IPS-15b (cell line): ENCODE data around the gene FCGBP.

Experiments
- H3K27me3 ChIP-seq: one replicate; pipeline ENCODE4 v1.6.1; 2013; ENCODE audit warnings: low read length; ENCODE audit not compliant: control insufficient read depth, insufficient read depth
- H3K36me3 ChIP-seq: one replicate; pipeline ENCODE4 v1.6.1; 2013; ENCODE audit warnings: low read length; ENCODE audit not compliant: control insufficient read depth, insufficient read depth
- H3K4me1 ChIP-seq: one replicate; pipeline ENCODE4 v1.6.1; 2013; ENCODE audit warnings: mild to moderate bottlenecking, low read length; ENCODE audit not compliant: control insufficient read depth, insufficient read depth
- H3K4me3 ChIP-seq: one replicate; pipeline ENCODE4 v1.5.1; 2013; ENCODE audit warnings: low read depth, low read length
- H3K9ac ChIP-seq: one replicate; pipeline ENCODE4 v1.6.1; 2013; ENCODE audit warnings: low read depth, mild to moderate bottlenecking, low read length
- H3K9me3 ChIP-seq: one replicate; pipeline ENCODE4 v1.6.1; 2013; ENCODE audit warnings: mild to moderate bottlenecking, low read length; ENCODE audit not compliant: control insufficient read depth, insufficient read depth

The FCGBP gene

GRCh38 chr19:39927524-39928356 lies 6.7 kb downstream of the FCGBP start:
- H3K4me1 ChIP-seq: no peaks in the 10 kb centered on the region
- H3K9me3 ChIP-seq: no peaks in the 10 kb centered on the region
- H3K4me3 ChIP-seq: no peak overlapping the region
- no peak overlapping the region for H3K9ac ChIP-seq
- H3K36me3 ChIP-seq: no peaks in the 10 kb centered on the region
- no peaks in the 10 kb centered on the region for H3K27me3 ChIP-seq

- H3K4me3 ChIP-seq: no peak overlapping the region
- H3K36me3 ChIP-seq: no peaks in the 10 kb centered on the region
- no peaks in the 10 kb centered on the region for H3K27me3 ChIP-seq
- no peak overlapping the region for H3K9ac ChIP-seq
- H3K4me1 ChIP-seq: no peaks in the 10 kb centered on the region
- H3K9me3 ChIP-seq: no peaks in the 10 kb centered on the region
Measured at GRCh38 chr19:39927076-39927475, 7.4 kb downstream of the FCGBP start.

- Histone ChIP-seq H3K4me1 (no peaks in the 10 kb centered on the region), H3K9me3 (no peaks in the 10 kb centered on the region), H3K36me3 (no peaks in the 10 kb centered on the region), H3K9ac (no peak overlapping the region), H3K4me3 (no peak overlapping the region), H3K27me3 (no peaks in the 10 kb centered on the region)
Measured at GRCh38 chr19:39926170-39926760, 8.2 kb downstream of the FCGBP start.

GRCh38 chr19:39924952-39925351 lies 9.5 kb downstream of the FCGBP start:
- no peaks in the 10 kb centered on the region for H3K9me3 ChIP-seq
- no peaks in the 10 kb centered on the region for H3K27me3 ChIP-seq
- H3K4me3 ChIP-seq: no peak overlapping the region
- no peak overlapping the region for H3K9ac ChIP-seq
- H3K4me1 ChIP-seq: no peaks in the 10 kb centered on the region
- H3K36me3 ChIP-seq: no peaks in the 10 kb centered on the region

DNA sequence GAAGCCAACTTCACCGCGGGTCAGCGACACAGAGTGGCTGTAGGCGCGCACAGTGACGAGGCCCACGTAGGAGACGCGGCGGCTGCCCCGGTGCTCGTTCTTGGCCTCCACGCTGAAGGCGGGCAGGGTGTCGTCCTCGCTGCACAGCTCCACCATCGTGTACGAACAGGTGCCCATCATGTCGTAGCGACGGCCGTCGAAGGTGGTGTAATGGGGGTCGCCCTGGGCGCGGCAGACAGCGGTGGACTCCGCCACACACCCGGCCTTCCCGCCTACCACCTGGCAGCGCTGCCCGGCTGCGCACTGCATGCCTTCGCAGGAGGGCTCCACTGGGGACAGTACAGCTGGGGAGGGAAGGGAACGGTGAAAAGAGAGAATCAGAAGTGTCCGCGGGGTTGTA lies 10.0 kb downstream of the FCGBP start:
- H3K9ac ChIP-seq: no peak overlapping the region
- no peaks in the 10 kb centered on the region for H3K4me1 ChIP-seq
- no peaks in the 10 kb centered on the region for H3K36me3 ChIP-seq
- no peaks in the 10 kb centered on the region for H3K9me3 ChIP-seq
- no peak overlapping the region for H3K4me3 ChIP-seq
- no peaks in the 10 kb centered on the region for H3K27me3 ChIP-seq

- Histone ChIP-seq H3K9me3 (no peaks in the 10 kb centered on the region), H3K4me1 (no peaks in the 10 kb centered on the region), H3K27me3 (no peaks in the 10 kb centered on the region), H3K36me3 (no peaks in the 10 kb centered on the region), H3K4me3 (no peak overlapping the region), H3K9ac (no peak overlapping the region)
Measured at GRCh38 chr19:39923862-39924261, 10.6 kb downstream of the FCGBP start.

DNA sequence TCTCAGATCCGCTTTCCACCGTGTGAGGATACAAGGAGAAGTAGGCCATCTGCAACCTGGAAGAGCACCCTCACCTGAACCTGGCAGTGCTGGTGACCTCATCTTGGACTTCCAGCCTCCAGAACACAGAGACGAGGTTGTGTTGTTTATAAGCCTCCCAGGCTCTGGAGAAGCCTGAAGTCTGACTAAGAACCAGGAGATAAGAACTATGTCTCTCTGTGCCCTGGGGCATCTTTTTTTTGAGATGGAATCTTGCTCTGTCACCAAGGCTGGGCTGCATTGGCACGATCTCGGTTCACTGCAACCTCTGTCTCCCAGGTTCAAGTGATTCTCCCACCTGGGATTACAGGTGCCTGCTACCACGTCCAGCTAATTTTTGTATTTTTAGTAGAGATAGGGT lies 14.5 kb downstream of the FCGBP start:
- Histone ChIP-seq H3K9ac (no peak overlapping the region), H3K4me3 (no peak overlapping the region), H3K27me3 (no peaks in the 10 kb centered on the region), H3K4me1 (no peaks in the 10 kb centered on the region), H3K9me3 (no peaks in the 10 kb centered on the region), H3K36me3 (no peaks in the 10 kb centered on the region)

DNA sequence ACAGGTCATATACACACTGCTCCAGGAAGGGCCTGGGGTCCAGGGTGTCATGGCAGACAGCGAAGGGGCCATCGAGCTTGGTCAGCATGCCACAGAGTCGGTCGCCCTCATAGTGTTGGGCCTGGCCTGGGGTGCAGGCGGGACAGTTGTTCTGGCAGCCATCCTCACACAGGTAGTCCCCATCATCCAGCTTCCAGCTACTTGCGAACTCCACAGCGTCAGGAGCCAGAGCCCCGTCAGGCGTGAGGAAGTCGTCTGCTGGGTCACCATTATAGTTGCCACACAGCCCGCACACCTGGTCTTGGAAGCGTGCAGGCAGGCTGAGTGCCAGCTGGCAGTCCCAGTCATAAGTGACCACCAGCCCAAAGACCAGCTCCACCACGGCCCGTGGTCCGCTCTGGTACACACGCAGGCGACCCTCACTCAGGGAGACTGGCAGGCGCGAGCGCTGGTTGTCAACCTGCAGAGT lies 16.2 kb downstream of the FCGBP start:
- no peaks in the 10 kb centered on the region for H3K9me3 ChIP-seq
- no peak overlapping the region for H3K9ac ChIP-seq
- no peak overlapping the region for H3K4me3 ChIP-seq
- H3K36me3 ChIP-seq: no peaks in the 10 kb centered on the region
- no peaks in the 10 kb centered on the region for H3K27me3 ChIP-seq
- H3K4me1 ChIP-seq: no peaks in the 10 kb centered on the region

- Histone ChIP-seq H3K9me3 (no peaks in the 10 kb centered on the region), H3K9ac (no peak overlapping the region), H3K4me1 (no peaks in the 10 kb centered on the region), H3K4me3 (no peak overlapping the region), H3K27me3 (no peaks in the 10 kb centered on the region), H3K36me3 (no peaks in the 10 kb centered on the region)
Measured at GRCh38 chr19:39917561-39918182, 16.8 kb downstream of the FCGBP start.

GRCh38 chr19:39916851-39917396 lies 17.5 kb downstream of the FCGBP start:
- no peaks in the 10 kb centered on the region for H3K27me3 ChIP-seq
- H3K4me1 ChIP-seq: no peaks in the 10 kb centered on the region
- H3K9ac ChIP-seq: no peak overlapping the region
- H3K9me3 ChIP-seq: no peaks in the 10 kb centered on the region
- H3K4me3 ChIP-seq: no peak overlapping the region
- H3K36me3 ChIP-seq: no peaks in the 10 kb centered on the region

DNA sequence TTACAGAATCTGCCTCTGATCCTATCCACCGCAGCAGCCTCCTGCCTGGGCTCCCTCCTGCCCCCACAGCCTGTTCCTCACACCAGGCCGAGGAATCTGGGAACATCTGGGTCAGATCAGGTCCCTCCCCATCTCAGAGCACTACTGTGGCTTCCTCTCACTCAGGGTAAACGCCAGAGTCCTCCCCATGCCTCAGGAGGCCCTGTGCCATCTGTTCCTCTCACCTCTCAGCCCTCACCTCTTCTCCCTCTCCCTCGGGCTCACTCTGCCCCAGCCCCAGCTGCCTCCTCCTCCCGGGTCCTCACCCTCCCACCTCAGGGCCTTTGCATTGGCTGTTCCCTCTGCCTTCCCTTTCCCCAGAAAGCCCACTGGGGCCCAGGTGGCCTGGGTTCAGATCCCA lies 18.2 kb downstream of the FCGBP start:
- Histone ChIP-seq H3K9ac (no peak overlapping the region), H3K27me3 (no peaks in the 10 kb centered on the region), H3K36me3 (no peaks in the 10 kb centered on the region), H3K4me1 (no peaks in the 10 kb centered on the region), H3K9me3 (no peaks in the 10 kb centered on the region), H3K4me3 (no peak overlapping the region)

DNA sequence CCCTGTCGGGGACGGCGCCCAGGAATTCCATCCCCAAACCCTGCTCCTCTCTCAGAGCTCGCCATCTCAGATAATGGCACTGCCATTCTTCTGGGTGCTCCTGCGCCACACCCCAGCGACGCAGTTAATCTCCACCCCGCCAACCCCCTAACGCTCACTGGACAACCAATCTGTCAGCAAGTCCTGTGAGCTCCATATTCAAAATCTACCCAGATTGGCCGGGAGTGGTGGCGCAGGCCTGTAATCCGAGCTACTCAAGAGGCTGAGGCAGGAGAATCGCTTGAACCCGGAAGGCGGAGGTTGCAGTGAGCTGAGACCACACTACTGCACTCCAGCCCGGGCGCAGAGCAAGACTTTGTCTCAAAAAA lies 18.6 kb downstream of the FCGBP start:
- H3K27me3 ChIP-seq: no peaks in the 10 kb centered on the region
- H3K4me1 ChIP-seq: no peaks in the 10 kb centered on the region
- H3K36me3 ChIP-seq: no peaks in the 10 kb centered on the region
- H3K9me3 ChIP-seq: no peaks in the 10 kb centered on the region
- no peak overlapping the region for H3K4me3 ChIP-seq
- no peak overlapping the region for H3K9ac ChIP-seq
